ENCODE data around the gene PRC1. TPM values are rescaled to one million over a fixed set of nuclear protein-coding genes. Genes with fewer than 3 reads are reported as not detected.

Gene PRC1
- total and polyA plus RNA-seq, 8 donors: 10.4 to 137 (median 66.1) TPM

DNA sequence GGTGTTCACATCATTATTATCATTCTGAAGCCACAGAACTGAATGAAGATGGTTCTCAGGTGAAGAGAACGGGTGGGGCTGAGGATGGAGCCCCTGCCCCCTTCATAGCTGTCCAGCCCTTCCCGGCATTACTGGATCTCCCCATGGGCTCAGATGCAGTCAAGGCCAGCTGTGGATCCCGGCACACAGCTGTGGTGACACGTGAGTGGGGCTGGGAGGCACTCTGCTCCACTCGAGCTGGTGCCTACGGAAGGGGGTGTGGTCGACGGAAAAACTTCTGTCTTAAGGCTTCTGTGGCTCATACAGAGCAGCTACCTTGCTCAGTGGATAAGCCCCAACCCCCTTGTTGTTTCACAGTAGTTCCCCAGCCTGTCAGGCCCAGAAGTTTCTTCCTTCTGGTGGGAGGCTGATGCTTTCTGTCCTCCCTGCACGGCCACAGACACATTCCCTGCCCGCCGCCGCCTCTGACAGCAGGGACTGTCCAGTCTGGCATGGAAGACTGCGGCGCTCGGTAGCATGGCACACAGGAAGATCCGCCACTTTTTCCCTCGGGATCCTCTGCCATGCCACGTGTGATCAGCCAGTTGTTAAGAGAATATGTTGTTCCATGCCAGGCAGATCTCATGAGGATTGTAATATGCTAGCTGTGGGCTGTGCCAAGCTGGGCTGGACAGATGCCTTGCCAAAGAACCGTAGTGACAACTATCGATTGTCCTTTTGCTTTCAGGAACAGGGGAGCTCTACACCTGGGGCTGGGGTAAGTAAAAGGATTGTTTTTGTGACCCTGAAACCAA is 33.8 kb downstream of the PRC1 start:
- H3K4me3 ChIP-seq: no peak overlapping the region
- no peak for ATAC-seq
- no peak for DNase-seq
- H3K9me3 ChIP-seq: no peaks in the 10 kb centered on the region
- H3K36me3 ChIP-seq: peaks cover 0 to 37% of the 10 kb centered on the region in 2 donors
- peaks cover 4 to 24% of the 10 kb centered on the region in 2 donors for H3K4me1 ChIP-seq
- no peak for TF ChIP-seq CTCF (IDR thresholded peaks at IDR 0.05)
- H3K27me3 ChIP-seq: no peaks in the 10 kb centered on the region
- H3K27ac ChIP-seq: no peak overlapping the region
- intact Hi-C loops (cut with DNase I): no loop called here

DNA sequence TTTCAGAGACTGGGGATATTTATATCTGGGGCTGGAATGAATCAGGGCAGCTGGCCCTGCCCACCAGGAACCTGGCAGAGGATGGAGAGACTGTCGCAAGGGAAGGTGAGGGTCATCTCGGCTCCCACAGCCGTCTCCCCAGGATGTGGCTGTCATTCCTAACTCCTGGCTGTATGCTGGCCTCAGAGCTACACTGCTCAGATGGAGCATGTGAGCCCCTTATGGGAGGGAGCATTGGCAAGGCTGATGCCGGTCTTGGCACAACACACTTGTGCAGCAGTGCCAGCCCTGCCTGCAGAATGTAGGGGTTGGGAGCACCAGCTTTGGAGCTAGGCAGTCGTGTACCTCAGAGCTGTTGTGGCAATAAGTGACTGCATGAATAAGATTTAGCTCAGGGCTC is 34.4 kb downstream of the PRC1 start:
- intact Hi-C loops (cut with DNase I): loop anchor here in 1 of 2 donors (5.0 to 10.0 kb wide), 2 partner anchors 75 to 312 kb away; no protein-coding TSS in a partner anchor
- TF ChIP-seq CTCF (IDR thresholded peaks at IDR 0.05): no peak
- no peak overlapping the region for H3K4me3 ChIP-seq
- DNase-seq: no peak
- H3K9me3 ChIP-seq: no peaks in the 10 kb centered on the region
- no peak overlapping the region for H3K27ac ChIP-seq
- H3K4me1 ChIP-seq: peaks cover 7 to 30% of the 10 kb centered on the region in 2 donors
- H3K27me3 ChIP-seq: no peaks in the 10 kb centered on the region
- H3K36me3 ChIP-seq: peaks cover 0 to 34% of the 10 kb centered on the region in 2 donors
- no peak for ATAC-seq

DNA sequence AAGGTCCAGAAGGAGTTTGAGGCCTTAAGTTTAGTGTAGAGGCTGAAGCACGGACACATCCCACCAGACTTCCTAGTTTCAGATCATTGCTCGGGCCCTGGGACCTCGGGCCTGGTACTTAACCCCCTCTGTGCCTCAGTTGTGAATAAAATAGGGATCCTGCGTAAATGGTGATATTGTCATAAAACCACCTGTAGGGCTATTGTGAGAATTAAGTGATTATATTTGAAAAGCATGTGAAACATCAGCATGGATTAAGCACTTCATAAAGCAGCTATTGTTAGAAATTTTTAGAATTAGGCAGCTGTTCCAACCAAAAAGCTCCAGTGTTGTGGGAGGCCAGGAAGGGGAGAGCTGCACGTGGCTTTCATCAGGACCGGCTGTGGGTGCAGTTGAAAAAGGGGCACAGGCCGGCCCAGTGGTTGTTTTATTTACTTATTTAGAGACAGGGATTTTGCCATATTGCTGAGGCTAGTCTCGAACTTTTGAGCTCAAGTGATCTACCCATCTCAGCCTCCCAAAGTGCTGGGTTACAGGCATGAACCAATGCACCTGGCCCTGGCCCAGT is 35.2 kb downstream of the PRC1 start:
- H3K4me3 ChIP-seq: no peak overlapping the region
- H3K9me3 ChIP-seq: no peaks in the 10 kb centered on the region
- DNase-seq (no peak), ATAC-seq (no peak)
- H3K27ac ChIP-seq: no peak overlapping the region
- intact Hi-C loops (cut with DNase I): loop anchor here in 1 of 2 donors (5.0 to 10.0 kb wide), 2 partner anchors 76 to 313 kb away; no protein-coding TSS in a partner anchor
- peaks cover 0 to 32% of the 10 kb centered on the region in 2 donors for H3K36me3 ChIP-seq
- TF ChIP-seq CTCF (IDR thresholded peaks at IDR 0.05): no peak
- no peaks in the 10 kb centered on the region for H3K27me3 ChIP-seq
- H3K4me1 ChIP-seq: peaks cover 7 to 35% of the 10 kb centered on the region in 2 donors

DNA sequence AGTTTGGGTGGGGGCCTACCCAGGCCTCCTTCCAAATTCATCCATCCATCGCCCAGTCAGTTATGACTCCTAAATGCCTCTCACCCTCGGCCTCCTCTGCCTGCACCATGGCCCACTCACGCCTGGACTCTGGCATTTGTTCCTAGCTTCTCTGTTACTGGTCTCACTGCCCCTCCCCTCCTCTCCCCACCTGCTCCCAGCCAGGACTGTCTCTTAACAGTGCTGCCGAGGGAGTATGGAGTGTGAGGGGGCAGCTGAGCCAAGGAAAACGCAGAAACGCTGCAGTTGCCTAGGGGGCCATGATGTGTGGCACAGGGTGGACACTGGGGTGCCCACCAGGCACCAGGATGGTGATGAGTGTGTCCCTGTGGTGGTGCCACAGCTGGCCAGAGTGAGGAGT is 36.5 kb downstream of the PRC1 start:
- DNase-seq (no peak), ATAC-seq (no peak)
- Histone ChIP-seq H3K36me3 (peaks cover 0 to 37% of the 10 kb centered on the region in 2 donors), H3K27me3 (no peaks in the 10 kb centered on the region), H3K9me3 (no peaks in the 10 kb centered on the region), H3K4me3 (no peak overlapping the region), H3K27ac (no peak overlapping the region), H3K4me1 (peaks cover 7 to 35% of the 10 kb centered on the region in 2 donors)
- no peak for TF ChIP-seq CTCF (IDR thresholded peaks at IDR 0.05)
- intact Hi-C loops (cut with DNase I): loop anchor here in 1 of 2 donors (5.0 to 10.0 kb wide), 2 partner anchors 77 to 315 kb away; no protein-coding TSS in a partner anchor

Measured in left lung (tissue), 10 donors.